ENCODE measurements around the gene ERG. TPM values are rescaled to one million over a fixed set of nuclear protein-coding genes. Genes with fewer than 3 reads are reported as not detected.

The ERG gene
- total and polyA plus RNA-seq, 8 donors: 21.7 to 48.1 (median 36.8) TPM

- H3K9me3 ChIP-seq: no peaks in the 10 kb centered on the region
- H3K4me3 ChIP-seq: no peak overlapping the region
- TF ChIP-seq, protein P1, sequence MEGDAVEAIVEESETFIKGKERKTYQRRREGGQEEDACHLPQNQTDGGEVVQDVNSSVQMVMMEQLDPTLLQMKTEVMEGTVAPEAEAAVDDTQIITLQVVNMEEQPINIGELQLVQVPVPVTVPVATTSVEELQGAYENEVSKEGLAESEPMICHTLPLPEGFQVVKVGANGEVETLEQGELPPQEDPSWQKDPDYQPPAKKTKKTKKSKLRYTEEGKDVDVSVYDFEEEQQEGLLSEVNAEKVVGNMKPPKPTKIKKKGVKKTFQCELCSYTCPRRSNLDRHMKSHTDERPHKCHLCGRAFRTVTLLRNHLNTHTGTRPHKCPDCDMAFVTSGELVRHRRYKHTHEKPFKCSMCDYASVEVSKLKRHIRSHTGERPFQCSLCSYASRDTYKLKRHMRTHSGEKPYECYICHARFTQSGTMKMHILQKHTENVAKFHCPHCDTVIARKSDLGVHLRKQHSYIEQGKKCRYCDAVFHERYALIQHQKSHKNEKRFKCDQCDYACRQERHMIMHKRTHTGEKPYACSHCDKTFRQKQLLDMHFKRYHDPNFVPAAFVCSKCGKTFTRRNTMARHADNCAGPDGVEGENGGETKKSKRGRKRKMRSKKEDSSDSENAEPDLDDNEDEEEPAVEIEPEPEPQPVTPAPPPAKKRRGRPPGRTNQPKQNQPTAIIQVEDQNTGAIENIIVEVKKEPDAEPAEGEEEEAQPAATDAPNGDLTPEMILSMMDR (IDR thresholded peaks at IDR 0.05): no peak
- peaks cover 0 to 19% of the 10 kb centered on the region in 2 donors for H3K36me3 ChIP-seq
- DNase-seq: no peak
- intact Hi-C loops (cut with DNase I): no loop called here
- no peak for ATAC-seq
- no peaks in the 10 kb centered on the region for H3K27me3 ChIP-seq
- H3K27ac ChIP-seq: no peak overlapping the region
- H3K4me1 ChIP-seq: peaks cover 0 to 3% of the 10 kb centered on the region in 2 donors
These were observed 94.1 kb downstream of the ERG start for GRCh38 chr21:38404177-38404576.

- TF ChIP-seq, protein P1 (IDR thresholded peaks at IDR 0.05): no peak
- Histone ChIP-seq H3K4me1 (peaks cover 0 to 3% of the 10 kb centered on the region in 2 donors), H3K4me3 (no peak overlapping the region), H3K9me3 (no peaks in the 10 kb centered on the region), H3K36me3 (peaks cover 0 to 21% of the 10 kb centered on the region in 2 donors), H3K27me3 (no peaks in the 10 kb centered on the region), H3K27ac (no peak overlapping the region)
- ATAC-seq (no peak), DNase-seq (no peak)
- intact Hi-C loops (cut with DNase I): no loop called here
These were observed 95.5 kb downstream of the ERG start for GRCh38 chr21:38402795-38403194.

- DNase-seq (no peak), ATAC-seq (no peak)
- no peaks in the 10 kb centered on the region for H3K27me3 ChIP-seq
- TF ChIP-seq, protein P1 (IDR thresholded peaks at IDR 0.05): no peak
- H3K4me1 ChIP-seq: peaks cover 0 to 3% of the 10 kb centered on the region in 2 donors
- no peaks in the 10 kb centered on the region for H3K9me3 ChIP-seq
- no peak overlapping the region for H3K4me3 ChIP-seq
- intact Hi-C loops (cut with DNase I): no loop called here
- H3K36me3 ChIP-seq: peaks cover 0 to 24% of the 10 kb centered on the region in 2 donors
- H3K27ac ChIP-seq: no peak overlapping the region
These were observed 96.0 kb downstream of the ERG start for GRCh38 chr21:38402291-38402690.

GRCh38 chr21:38401191-38401926, 96.9 kb downstream of the ERG start:
- Histone ChIP-seq H3K36me3 (peaks cover 0 to 24% of the 10 kb centered on the region in 2 donors), H3K4me1 (no peaks in the 10 kb centered on the region), H3K9me3 (no peaks in the 10 kb centered on the region), H3K4me3 (no peak overlapping the region), H3K27me3 (no peaks in the 10 kb centered on the region), H3K27ac (no peak overlapping the region)
- no peak for DNase-seq
- TF ChIP-seq, protein P1 (IDR thresholded peaks at IDR 0.05): no peak
- intact Hi-C loops (cut with DNase I): no loop called here
- ATAC-seq: no peak

- no peak overlapping the region for H3K4me3 ChIP-seq
- H3K36me3 ChIP-seq: peaks cover 0 to 24% of the 10 kb centered on the region in 2 donors
- intact Hi-C loops (cut with DNase I): no loop called here
- no peak for DNase-seq
- no peak overlapping the region for H3K27ac ChIP-seq
- H3K4me1 ChIP-seq: no peaks in the 10 kb centered on the region
- TF ChIP-seq, protein P1 (IDR thresholded peaks at IDR 0.05): no peak
- no peaks in the 10 kb centered on the region for H3K9me3 ChIP-seq
- no peaks in the 10 kb centered on the region for H3K27me3 ChIP-seq
- ATAC-seq: no peak
These were observed 97.9 kb downstream of the ERG start for GRCh38 chr21:38400195-38400919.
